T-cell (primary cell): ENCODE measurements around the gene EFNA2. TPM values are rescaled to one million over a fixed set of nuclear protein-coding genes. Genes with fewer than 3 reads are reported as not detected.

Experiments used
- ATAC-seq, 4 experiments: fragments of 200-7000 bp in 3 of 4; fragments of 150-1000 bp in 1 of 4; cut with Tn5 transposase; replicated peaks in 1 of 4; 1 replicate in 3 of 4; 2 replicates in 1 of 4; pipeline ENCODE4 v1.10.0; 2021; ENCODE audit warnings: moderate library complexity in 3 of 4, mild to moderate bottlenecking in 2 of 4, moderate number of reproducible peaks in 1 of 4
- CTCF ChIA-PET, 2 donors: fragments of 300-600 bp; sonication (Branson Sonifier 250); formaldehyde crosslinking; loops; one replicate each; lab custom pipeline; 2022; ENCODE audit warnings: antibody characterized with exemption in 2 of 2; lab: Charles Lee
- POLR2A ChIA-PET, 2 donors: fragments of 300-600 bp; sonication (Branson Sonifier 250); formaldehyde crosslinking; loops; one replicate each; lab custom pipeline; 2022; ENCODE audit warnings: antibody characterized with exemption in 2 of 2; lab: Charles Lee
- DNase-seq, 35 experiments: peaks; one replicate each; pipeline versions ENCODE4 v3.0.0 to v3.0.0-alpha.2; 2013 to 2023
- H3K27ac ChIP-seq: one replicate; pipeline ENCODE4 v1.5.1; 2013; ENCODE audit warnings: low read length
- H3K27me3 ChIP-seq, 2 experiments: replicated peaks in 1 of 2; 1 replicate in 1 of 2; 2 replicates in 1 of 2; pipeline versions ENCODE4 v1.6.1 to v1.7.0; 2013; ENCODE audit warnings: low read length in 1 of 2, mixed read lengths in 1 of 2; ENCODE audit not compliant: control insufficient read depth in 2 of 2, insufficient read depth in 2 of 2; ENCODE audit errors: extremely low read depth in 1 of 2
- H3K36me3 ChIP-seq, 2 donors: 1 replicate in 1 of 2; 2 replicates in 1 of 2; pipeline versions ENCODE4 v1.6.1 to v1.7.0; 2013; ENCODE audit warnings: low read length in 1 of 2; ENCODE audit not compliant: control insufficient read depth in 2 of 2, insufficient read depth in 1 of 2; ENCODE audit errors: extremely low read depth in 1 of 2
- H3K4me1 ChIP-seq, 2 experiments: 1 replicate in 1 of 2; 2 replicates in 1 of 2; pipeline versions ENCODE4 v1.6.1 to v1.7.0; 2013; ENCODE audit warnings: low read length in 2 of 2, mixed read lengths in 1 of 2; ENCODE audit not compliant: insufficient read depth in 2 of 2, control insufficient read depth in 1 of 2; ENCODE audit errors: extremely low read depth in 1 of 2
- H3K4me3 ChIP-seq, 2 donors: 1 replicate in 1 of 2; 2 replicates in 1 of 2; pipeline versions ENCODE4 v1.5.1 to v1.7.0; 2013; ENCODE audit warnings: mild to moderate bottlenecking in 2 of 2, low read length in 1 of 2, moderate library complexity in 1 of 2; ENCODE audit not compliant: control insufficient read depth in 1 of 2; ENCODE audit errors: extremely low read depth in 1 of 2
- H3K9me3 ChIP-seq: 2 replicates; pipeline ENCODE4 v1.7.0; 2013
- H3K27ac Mint-ChIP-seq, 2 donors: one replicate each; pipeline ENCODE4 v1.8.0; 2020 to 2021; ENCODE audit warnings: mild to moderate bottlenecking in 2 of 2, mixed read lengths in 2 of 2
- H3K27me3 Mint-ChIP-seq, 2 donors: one replicate each; pipeline ENCODE4 v1.8.0; 2021 to 2022; ENCODE audit warnings: mixed read lengths in 2 of 2
- H3K36me3 Mint-ChIP-seq: one replicate; pipeline ENCODE4 v1.8.0; 2021; ENCODE audit warnings: mixed read lengths
- H3K4me1 Mint-ChIP-seq, 3 donors: one replicate each; pipeline ENCODE4 v1.8.0; 2020 to 2022; ENCODE audit warnings: mixed read lengths in 3 of 3, mild to moderate bottlenecking in 1 of 3
- H3K4me3 Mint-ChIP-seq, 3 donors: one replicate each; pipeline ENCODE4 v1.8.0; 2020 to 2022; ENCODE audit warnings: mild to moderate bottlenecking in 3 of 3, mixed read lengths in 3 of 3, moderate library complexity in 3 of 3
- H3K9me3 Mint-ChIP-seq, 3 donors: one replicate each; pipeline ENCODE4 v1.8.0; 2020 to 2022; ENCODE audit warnings: mixed read lengths in 3 of 3
- WGBS: methylation state at CpG from one replicate; pipeline ENCODE4 v1.1.5; 2013; ENCODE audit warnings: missing lambda C conversion rate; ENCODE audit not compliant: insufficient coverage; 5-methylcytosine and 5-hydroxymethylcytosine counted together
- total RNA-seq, 35 experiments: library from RNA in 6 of 35; stranded (reverse) in 6 of 35; fragments of 120-200 nt in 1 of 35; gene quantifications; one replicate each; pipeline versions ENCODE4 v1.2.1 to v1.2.4 and lab custom pipeline; 2013 to 2026

Gene EFNA2
- total RNA-seq, 5 donors from 2014 or later (not counting 1 experiment from before 2014, with no cell fraction given) = 0.38 TPM; not detected in 4

DNA sequence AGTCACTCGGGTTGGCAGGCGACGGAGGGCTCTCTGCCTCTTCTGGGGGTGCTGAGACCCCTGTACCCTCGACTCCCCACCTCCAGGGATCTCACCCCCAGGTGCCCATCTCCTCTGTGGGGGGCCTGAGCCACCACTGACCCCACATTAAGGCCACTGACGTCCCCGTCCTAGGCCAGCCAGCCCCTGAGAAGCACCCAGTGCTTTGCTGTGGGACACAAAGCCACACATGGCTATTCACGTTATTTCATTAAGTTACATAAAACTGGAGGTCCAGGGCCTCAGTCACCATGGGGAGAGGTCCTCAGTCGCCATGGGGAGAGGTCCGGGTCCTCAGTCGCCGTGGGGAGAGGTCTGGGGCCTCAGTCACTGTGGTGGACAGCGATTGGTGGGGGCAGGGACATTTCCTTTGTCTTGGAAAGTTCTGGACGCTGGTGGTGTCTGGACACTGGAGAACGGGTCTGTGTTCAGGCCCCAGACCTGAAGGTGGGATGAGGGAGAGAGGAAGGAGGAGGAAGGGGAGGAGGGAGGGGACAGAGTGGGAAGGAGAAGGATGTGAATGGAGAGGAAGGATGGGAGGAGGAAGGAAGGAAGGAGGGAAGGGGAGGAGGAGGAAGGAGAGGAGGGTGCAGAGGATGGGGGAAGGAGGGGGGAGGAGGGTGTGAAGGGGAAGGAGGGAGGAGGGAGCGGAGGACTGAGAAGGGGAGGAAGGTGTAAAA is 3.9 kb upstream of the EFNA2 start:
- Mint-ChIP-seq H3K9me3 (no peaks in the 10 kb centered on the region), H3K36me3 (peaks cover 11% of the 10 kb centered on the region), H3K4me3 (no peak overlapping the region), H3K27ac (no peak overlapping the region), H3K4me1 (peaks cover 19 to 28% (median 24%) of the 10 kb centered on the region in 3 donors), H3K27me3 (peaks cover 14 to 19% of the 10 kb centered on the region in 2 donors)
- peaks cover 14 to 16% of the 10 kb centered on the region in 2 donors for H3K36me3 ChIP-seq
- WGBS = 93% methylated on average over 13 of the region's 15 CpGs
- H3K4me1 ChIP-seq = peaks cover 1 to 25% of the 10 kb centered on the region in 2 experiments
- no peak overlapping the region for H3K27ac ChIP-seq
- POLR2A ChIA-PET = no interaction called here
- H3K4me3 ChIP-seq = no peak overlapping the region
- H3K27me3 ChIP-seq = peaks cover 0 to 31% of the 10 kb centered on the region in 2 experiments
- H3K9me3 ChIP-seq = no peaks in the 10 kb centered on the region
- ATAC-seq (no peak), DNase-seq (no peak)
- CTCF ChIA-PET = no interaction called here

DNA sequence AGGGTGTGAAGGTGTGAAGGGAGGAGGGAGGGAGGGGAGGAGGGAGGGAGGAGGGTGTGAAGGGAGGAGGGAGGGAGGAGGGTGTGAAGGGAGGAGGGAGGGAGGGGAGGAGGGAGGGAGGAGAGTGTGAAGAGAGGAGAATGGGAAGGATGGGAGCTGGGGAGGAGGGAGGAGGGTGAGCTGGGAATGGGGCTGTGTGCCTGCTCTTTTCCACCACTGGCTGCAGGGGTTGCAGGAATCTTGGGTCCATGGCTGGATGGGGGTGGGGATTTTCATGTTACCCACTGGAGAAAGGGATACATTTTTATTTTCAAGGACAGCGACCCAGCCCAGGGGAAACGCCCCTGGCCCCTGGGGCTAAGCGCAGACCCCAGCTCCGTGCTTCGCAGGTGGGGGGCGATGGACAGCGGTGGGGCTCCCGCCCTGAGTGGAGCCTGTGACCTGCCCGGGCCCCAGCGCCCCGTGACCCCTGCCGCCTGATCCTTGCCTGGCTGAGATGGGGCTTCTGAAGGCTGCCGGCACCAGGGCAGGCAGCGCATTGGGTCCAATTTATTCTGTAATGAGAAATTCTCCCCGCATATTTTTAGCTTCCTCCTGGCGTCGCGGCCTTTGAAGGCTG is 3.0 kb upstream of the EFNA2 start:
- H3K9me3 Mint-ChIP-seq = no peaks in the 10 kb centered on the region
- ChIA-PET POLR2A (no interaction called here), CTCF (no interaction called here)
- H3K27ac ChIP-seq = no peak overlapping the region
- H3K9me3 ChIP-seq = no peaks in the 10 kb centered on the region
- no peak overlapping the region for H3K4me3 ChIP-seq
- peaks cover 16 to 22% (median 21%) of the 10 kb centered on the region in 3 donors for H3K4me1 Mint-ChIP-seq
- H3K27me3 Mint-ChIP-seq = peaks cover 14 to 20% of the 10 kb centered on the region in 2 donors
- no peak overlapping the region for H3K27ac Mint-ChIP-seq
- H3K4me3 Mint-ChIP-seq = no peak overlapping the region
- DNase-seq = no peak
- H3K27me3 ChIP-seq = peaks cover 0 to 41% of the 10 kb centered on the region in 2 experiments
- no peak for ATAC-seq
- peaks cover 0 to 20% of the 10 kb centered on the region in 2 experiments for H3K4me1 ChIP-seq
- WGBS = 86% methylated on average over 18 of the region's 18 CpGs
- peaks cover 9% of the 10 kb centered on the region for H3K36me3 Mint-ChIP-seq
- peaks cover 14 to 16% of the 10 kb centered on the region in 2 donors for H3K36me3 ChIP-seq

DNA sequence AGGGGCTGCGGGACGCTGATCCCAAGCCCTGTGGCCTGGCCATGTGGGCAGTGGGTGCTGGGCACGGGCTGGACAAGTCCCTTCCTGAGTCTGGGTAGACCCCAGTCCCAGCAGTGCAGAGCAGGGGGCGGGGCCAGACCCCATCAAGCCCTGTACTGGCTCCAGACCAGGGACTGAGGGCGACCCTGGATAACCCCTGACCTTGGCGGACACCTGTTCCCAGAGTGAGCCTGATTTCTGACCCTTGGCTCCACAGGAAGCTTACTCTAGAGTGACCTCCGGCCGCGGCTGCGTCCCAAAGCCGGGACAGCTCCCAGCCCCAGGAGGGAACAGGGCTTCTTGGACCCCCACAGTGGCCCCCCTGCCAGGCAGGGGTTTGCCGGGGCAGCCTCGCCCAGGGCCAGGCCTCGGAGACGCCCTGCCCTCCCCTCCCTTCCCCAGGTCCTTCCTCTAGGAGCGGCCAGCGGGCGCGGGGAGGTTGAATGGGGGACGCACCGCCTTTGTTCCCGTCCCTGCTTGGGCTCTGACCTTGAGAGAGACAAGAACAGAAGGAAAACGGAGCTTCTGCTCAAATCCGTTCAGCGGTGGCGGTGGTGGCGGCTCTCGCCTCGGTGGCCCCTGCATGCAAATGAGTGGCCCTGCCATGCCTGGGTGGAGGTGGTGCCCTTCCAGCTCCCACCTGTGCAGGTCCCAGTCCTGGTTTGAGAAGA is 2.3 kb upstream of the EFNA2 start:
- peaks cover 9% of the 10 kb centered on the region for H3K36me3 Mint-ChIP-seq
- no peaks in the 10 kb centered on the region for H3K9me3 Mint-ChIP-seq
- POLR2A ChIA-PET = interaction anchor here in 1 of 2 donors (0.6 kb wide), 1 partner anchor 180 kb away, joined by 3 read pairs; the partner anchor contains the start of gene GPX4
- Histone ChIP-seq H3K4me3 (no peak overlapping the region), H3K36me3 (peaks cover 12 to 16% of the 10 kb centered on the region in 2 donors), H3K9me3 (no peaks in the 10 kb centered on the region), H3K4me1 (peaks cover 0 to 21% of the 10 kb centered on the region in 2 experiments), H3K27me3 (peaks cover 0 to 47% of the 10 kb centered on the region in 2 experiments), H3K27ac (no peak overlapping the region)
- H3K27me3 Mint-ChIP-seq = peaks cover 14 to 25% of the 10 kb centered on the region in 2 donors
- H3K4me1 Mint-ChIP-seq = peaks cover 12 to 21% (median 17%) of the 10 kb centered on the region in 3 donors
- no peak overlapping the region for H3K27ac Mint-ChIP-seq
- H3K4me3 Mint-ChIP-seq = no peak overlapping the region
- ATAC-seq (no peak), DNase-seq (no peak)
- 85% methylated on average over 25 of the region's 29 CpGs for WGBS
- CTCF ChIA-PET = interaction anchor here in 1 of 2 donors (0.6 kb wide), 1 partner anchor 67 kb away, joined by 4 read pairs; no protein-coding TSS in a partner anchor

DNA sequence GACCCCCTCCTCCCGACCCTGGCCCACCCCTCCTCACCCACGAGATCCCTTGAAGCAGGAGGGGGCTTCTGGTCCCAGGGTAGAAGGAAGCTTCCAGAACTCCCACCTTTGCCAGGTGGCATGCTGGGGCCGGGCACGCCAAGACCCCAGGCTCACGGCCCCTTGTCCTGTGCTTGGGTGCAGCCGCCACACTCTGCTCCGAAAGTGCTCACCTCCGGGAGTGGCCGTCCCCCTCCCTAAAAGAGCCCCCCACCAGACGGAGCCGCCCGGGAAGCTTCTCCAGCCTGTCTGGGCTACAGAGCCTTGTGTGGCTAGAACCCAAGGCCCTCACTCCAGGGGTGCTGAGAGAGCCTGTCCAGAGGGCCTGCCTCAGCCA is 1.8 kb upstream of the EFNA2 start:
- Mint-ChIP-seq H3K27ac (peak overlapping the region in 1 of 2 donors; percentile 15), H3K4me3 (peak overlapping the region in 1 of 3 donors; percentile 62), H3K4me1 (peaks cover 12 to 21% (median 17%) of the 10 kb centered on the region in 3 donors), H3K9me3 (no peaks in the 10 kb centered on the region), H3K27me3 (peaks cover 15 to 26% of the 10 kb centered on the region in 2 donors), H3K36me3 (peaks cover 9% of the 10 kb centered on the region)
- H3K9me3 ChIP-seq = no peaks in the 10 kb centered on the region
- H3K4me3 ChIP-seq = no peak overlapping the region
- peaks cover 9 to 11% of the 10 kb centered on the region in 2 donors for H3K36me3 ChIP-seq
- DNase-seq (no peak), ATAC-seq (no peak)
- CTCF ChIA-PET = interaction anchor here in 1 of 2 donors (0.6 kb wide), 1 partner anchor 66 kb away, joined by 4 read pairs; no protein-coding TSS in a partner anchor
- 93% methylated on average over 3 of the region's 12 CpGs for WGBS
- peaks cover 0 to 53% of the 10 kb centered on the region in 2 experiments for H3K27me3 ChIP-seq
- POLR2A ChIA-PET = interaction anchor here in 1 of 2 donors (0.6 kb wide), 1 partner anchor 180 kb away, joined by 3 read pairs; the partner anchor contains the start of gene GPX4
- peaks cover 0 to 20% of the 10 kb centered on the region in 2 experiments for H3K4me1 ChIP-seq
- H3K27ac ChIP-seq = no peak overlapping the region

DNA sequence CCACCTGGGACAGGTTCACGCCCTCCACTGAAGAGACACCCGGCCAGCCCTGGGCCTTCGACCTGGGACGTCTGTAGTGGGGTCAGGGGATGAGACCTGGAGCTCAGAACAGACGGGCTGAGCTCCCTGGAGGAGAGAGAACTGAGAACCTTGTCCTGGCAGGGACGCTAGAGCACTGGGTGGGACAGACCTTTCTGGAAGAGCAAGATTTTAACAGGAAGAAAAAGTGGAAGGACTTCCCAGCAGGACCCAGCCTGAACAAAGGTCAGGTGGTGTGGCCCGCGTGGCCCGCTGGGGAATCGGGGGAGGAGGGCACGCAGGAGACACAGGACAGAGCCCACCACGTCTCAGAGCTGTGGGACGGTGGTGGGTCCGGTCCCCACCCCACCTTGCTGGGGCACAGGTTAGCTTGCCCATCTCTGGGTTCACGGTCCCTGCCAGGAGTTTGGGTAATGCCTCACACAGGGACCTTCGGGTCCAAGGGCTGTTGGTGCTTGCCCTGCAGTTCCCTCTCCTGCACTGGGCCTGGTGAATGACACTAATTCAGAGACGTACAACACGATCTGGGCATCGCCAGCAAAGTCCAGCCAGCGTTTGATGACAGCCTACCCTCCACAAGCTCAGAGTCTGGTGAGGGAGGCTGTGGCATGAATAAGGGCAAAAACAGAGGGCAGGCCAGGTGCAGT is 1.2 kb upstream of the EFNA2 start:
- ATAC-seq (no peak), DNase-seq (no peak)
- H3K27me3 ChIP-seq = peaks cover 0 to 58% of the 10 kb centered on the region in 2 experiments
- ChIA-PET CTCF (no interaction called here), POLR2A (no interaction called here)
- peaks cover 0 to 18% of the 10 kb centered on the region in 2 experiments for H3K4me1 ChIP-seq
- Mint-ChIP-seq H3K9me3 (no peaks in the 10 kb centered on the region), H3K4me1 (peaks cover 12 to 20% (median 17%) of the 10 kb centered on the region in 3 donors), H3K27me3 (peaks cover 18 to 31% of the 10 kb centered on the region in 2 donors), H3K36me3 (peaks cover 9% of the 10 kb centered on the region), H3K27ac (peak overlapping the region in 1 of 2 donors; percentile 15), H3K4me3 (peak overlapping the region; percentile 25 to 62 (median 26))
- H3K36me3 ChIP-seq = peaks cover 3 to 6% of the 10 kb centered on the region in 2 donors
- 76% methylated on average over 17 of the region's 20 CpGs for whole genome bisulfite sequencing
- H3K27ac ChIP-seq = no peak overlapping the region
- H3K4me3 ChIP-seq = no peak overlapping the region
- H3K9me3 ChIP-seq = no peaks in the 10 kb centered on the region
